Prostate gland (tissue), 2 donors: Measurements from ENCODE around the gene GNB5. TPM values are rescaled to one million over a fixed set of nuclear protein-coding genes. Genes with fewer than 3 reads are reported as not detected.

Experiments used
- DNase-seq: peaks from one replicate; pipeline ENCODE4 v3.0.0-alpha.2; 2019; ENCODE audit warnings: low spot score
- H3K27ac ChIP-seq, 2 donors: fragments of 200-600 bp; sonication (generic); 2 replicates each; pipeline ENCODE4 v1.5.1; 2017 to 2019
- H3K27me3 ChIP-seq: fragments of 200-600 bp; sonication (generic); replicated peaks from 2 replicates; pipeline ENCODE4 v1.5.1; 2019; ENCODE audit not compliant: insufficient read depth
- H3K36me3 ChIP-seq, 2 donors: fragments of 200-600 bp; sonication (generic); 1 replicate in 1 of 2; 2 replicates in 1 of 2; pipeline versions ENCODE4 v1.5.1 to v1.8.1; 2017 to 2019
- H3K4me1 ChIP-seq: fragments of 200-600 bp; sonication (generic); replicated peaks from 2 replicates; pipeline ENCODE4 v1.5.1; 2019
- H3K4me3 ChIP-seq, 2 donors: fragments of 200-600 bp; sonication (generic); 2 replicates each; pipeline ENCODE4 v1.5.1; 2017 to 2019
- H3K9me3 ChIP-seq: fragments of 200-600 bp; sonication (generic); 2 replicates; pipeline ENCODE4 v1.5.1; 2017
- CTCF ChIP-seq, 4 experiments: fragments of 200-600 bp in 2 of 4; fragments of 450-650 bp in 2 of 4; sonication (generic) in 2 of 4; IDR thresholded peaks; 1 replicate in 3 of 4; 2 replicates in 1 of 4; pipeline ENCODE4 v1.5.1; 2016 to 2019; ENCODE audit warnings: antibody characterized with exemption in 4 of 4, mild to moderate bottlenecking in 2 of 4, moderate library complexity in 2 of 4
- POLR2A ChIP-seq: fragments of 450-650 bp; IDR thresholded peaks from one replicate; pipeline ENCODE4 v1.6.1; 2016; ENCODE audit warnings: antibody characterized with exemption, mild to moderate bottlenecking
- POLR2AphosphoS5 ChIP-seq: sonication (generic); formaldehyde crosslinking; IDR thresholded peaks from one replicate; pipeline ENCODE4 v1.6.1; 2017; ENCODE audit warnings: antibody characterized with exemption
- WGBS: methylation state at CpG from one replicate; pipeline ENCODE4 v1.1.5; 2018; 5-methylcytosine and 5-hydroxymethylcytosine counted together
- intact Hi-C: fragments of 100-400 bp; cut with DNase I; formaldehyde crosslinking; loops from one replicate; pipeline ENCODE4 v1.14.2; 2022
- total RNA-seq, 2 donors: library from RNA; depleted of rRNA; stranded (reverse); fragments of >200 nt; gene quantifications; one replicate each; pipeline ENCODE4 v1.1.0, GENCODE V29; 2016

The GNB5 gene
- total RNA-seq, 2 donors from 2014 or later, result 23.3 to 85.7 TPM

- TF ChIP-seq POLR2A (no peak), POLR2AphosphoS5 (peak; percentile 64)
- Histone ChIP-seq H3K27me3 (no peaks in the 10 kb centered on the region), H3K36me3 (no peaks in the 10 kb centered on the region), H3K9me3 (no peaks in the 10 kb centered on the region), H3K27ac (no peak overlapping the region), H3K4me3 (no peak overlapping the region), H3K4me1 (no peaks in the 10 kb centered on the region)
- intact Hi-C loops, result no loop called here
- WGBS, result 58% methylated on average over 12 of the region's 12 CpGs
- no peak for DNase-seq
Measured at GRCh38 chr15:52093539-52094510, 97.4 kb downstream of the GNB5 start.

- Histone ChIP-seq H3K36me3 (no peaks in the 10 kb centered on the region), H3K27me3 (no peaks in the 10 kb centered on the region), H3K9me3 (no peaks in the 10 kb centered on the region), H3K4me3 (no peak overlapping the region), H3K27ac (no peak overlapping the region), H3K4me1 (no peaks in the 10 kb centered on the region)
- TF ChIP-seq POLR2A, result no peak
- no peak for TF ChIP-seq CTCF (IDR thresholded peaks at IDR 0.05)
- no peak for TF ChIP-seq POLR2AphosphoS5
- 67% methylated on average over 4 of the region's 4 CpGs for WGBS
- intact Hi-C loops, result no loop called here
- DNase-seq, result no peak
Measured at GRCh38 chr15:52093167-52093538, 98.0 kb downstream of the GNB5 start.

DNA sequence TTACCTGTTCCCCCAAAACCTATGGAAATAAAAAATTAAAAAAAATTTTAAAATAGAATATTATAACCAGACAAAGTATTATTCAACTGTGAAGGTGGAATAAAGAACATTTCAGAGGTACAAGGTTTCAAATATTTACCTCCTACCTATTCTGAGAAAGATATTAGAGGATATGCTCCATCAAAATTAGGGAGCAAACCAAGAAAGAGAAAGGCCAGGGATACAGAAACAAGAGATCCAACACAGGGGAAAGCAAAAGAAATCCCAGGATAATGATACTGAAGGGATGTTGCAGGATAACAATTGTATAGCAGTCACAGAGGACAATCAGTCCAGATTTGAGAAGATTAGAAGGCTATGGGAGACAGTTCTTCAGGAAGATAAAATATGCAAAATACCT lies 101.0 kb downstream of the GNB5 start:
- intact Hi-C loops, result no loop called here

GRCh38 chr15:52086011-52086786 lies 105.0 kb downstream of the GNB5 start:
- Histone ChIP-seq H3K27me3 (no peaks in the 10 kb centered on the region), H3K9me3 (no peaks in the 10 kb centered on the region), H3K4me3 (no peak overlapping the region), H3K4me1 (no peaks in the 10 kb centered on the region), H3K27ac (no peak overlapping the region), H3K36me3 (no peaks in the 10 kb centered on the region)
- no peak for TF ChIP-seq CTCF (IDR thresholded peaks at IDR 0.05)
- 94% methylated on average over 5 of the region's 5 CpGs for WGBS
- no peak for DNase-seq
- intact Hi-C loops, result no loop called here

More for the DNA sequence above, 101.0 kb downstream of the GNB5 start:
- Histone ChIP-seq H3K9me3 (no peaks in the 10 kb centered on the region), H3K4me1 (no peaks in the 10 kb centered on the region), H3K27me3 (no peaks in the 10 kb centered on the region), H3K4me3 (no peak overlapping the region), H3K36me3 (no peaks in the 10 kb centered on the region), H3K27ac (no peak overlapping the region)
- no peak for DNase-seq
- no peak for TF ChIP-seq POLR2A
- TF ChIP-seq CTCF (IDR thresholded peaks at IDR 0.05), result no peak
- no peak for TF ChIP-seq POLR2AphosphoS5

GRCh38 chr15:52085299-52085698 lies 105.9 kb downstream of the GNB5 start:
- no peak for DNase-seq
- no peak overlapping the region for H3K4me3 ChIP-seq
- intact Hi-C loops, result no loop called here
- H3K27me3 ChIP-seq, result no peaks in the 10 kb centered on the region
- no peaks in the 10 kb centered on the region for H3K4me1 ChIP-seq
- no peak overlapping the region for H3K27ac ChIP-seq
- H3K9me3 ChIP-seq, result no peaks in the 10 kb centered on the region
- TF ChIP-seq POLR2AphosphoS5 (no peak), CTCF (IDR thresholded peaks at IDR 0.05) (no peak), POLR2A (no peak)
- H3K36me3 ChIP-seq, result no peaks in the 10 kb centered on the region
